HG03571 (cell line): ENCODE measurements around the gene RAB12.
"Not testable (repeated sequence)": the region's sequence is repeated elsewhere in the genome, so short reads cannot be mapped to it uniquely, and the experiment has no call there.

Experiments
- ATAC-seq: cut with Tn5 transposase; IDR thresholded peaks from one replicate; pipeline ENCODE4 v1.9.1; 2021; ENCODE audit not compliant: unreplicated experiment

The RAB12 gene

DNA sequence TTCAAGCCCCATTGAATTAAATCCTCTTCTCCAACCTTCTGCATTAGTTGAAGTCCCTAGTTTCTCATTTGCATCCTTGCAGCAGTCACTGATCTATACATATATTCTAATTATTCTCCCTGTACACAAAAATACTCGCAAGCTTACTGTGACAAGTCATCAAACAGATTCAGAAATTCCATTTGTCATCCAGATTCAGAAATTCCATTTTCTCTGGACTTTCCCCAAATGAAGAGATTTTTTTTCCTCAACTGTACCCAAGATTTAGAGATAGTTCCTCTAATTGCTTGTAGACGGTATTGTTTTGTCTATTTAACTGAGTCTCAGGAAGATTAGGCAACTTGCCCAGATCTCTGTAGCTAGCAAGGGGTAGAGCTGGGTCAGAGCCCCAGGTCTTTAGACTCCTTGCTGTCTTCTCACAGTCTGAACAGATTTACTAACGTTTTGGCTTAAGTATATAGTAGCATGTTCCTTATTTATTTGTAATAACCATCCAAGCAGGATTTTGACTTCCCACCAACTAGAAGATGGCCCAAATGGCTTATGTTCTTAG is 34.2 kb downstream of the RAB12 start:
- no peak for ATAC-seq

DNA sequence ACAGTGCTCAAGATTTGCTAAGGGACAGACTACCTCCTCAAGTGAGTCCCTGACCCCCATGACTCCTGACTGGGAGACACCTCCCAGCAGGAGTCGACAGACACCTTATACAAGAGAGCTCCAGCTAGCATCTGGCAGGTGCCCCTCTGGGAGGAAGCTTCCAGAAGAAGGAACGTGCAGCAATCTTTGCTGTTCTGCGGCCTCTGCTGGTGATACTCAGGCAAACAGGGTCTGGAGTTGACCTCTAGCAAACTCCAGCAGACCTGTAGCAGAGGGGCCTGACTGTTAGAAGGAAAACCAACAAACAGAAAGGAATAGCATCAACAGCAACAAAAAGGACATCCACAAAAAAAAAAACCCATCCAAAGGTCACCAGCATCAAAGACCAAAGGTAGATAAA is 38.1 kb downstream of the RAB12 start:
- ATAC-seq, result not testable (repeated sequence)

DNA sequence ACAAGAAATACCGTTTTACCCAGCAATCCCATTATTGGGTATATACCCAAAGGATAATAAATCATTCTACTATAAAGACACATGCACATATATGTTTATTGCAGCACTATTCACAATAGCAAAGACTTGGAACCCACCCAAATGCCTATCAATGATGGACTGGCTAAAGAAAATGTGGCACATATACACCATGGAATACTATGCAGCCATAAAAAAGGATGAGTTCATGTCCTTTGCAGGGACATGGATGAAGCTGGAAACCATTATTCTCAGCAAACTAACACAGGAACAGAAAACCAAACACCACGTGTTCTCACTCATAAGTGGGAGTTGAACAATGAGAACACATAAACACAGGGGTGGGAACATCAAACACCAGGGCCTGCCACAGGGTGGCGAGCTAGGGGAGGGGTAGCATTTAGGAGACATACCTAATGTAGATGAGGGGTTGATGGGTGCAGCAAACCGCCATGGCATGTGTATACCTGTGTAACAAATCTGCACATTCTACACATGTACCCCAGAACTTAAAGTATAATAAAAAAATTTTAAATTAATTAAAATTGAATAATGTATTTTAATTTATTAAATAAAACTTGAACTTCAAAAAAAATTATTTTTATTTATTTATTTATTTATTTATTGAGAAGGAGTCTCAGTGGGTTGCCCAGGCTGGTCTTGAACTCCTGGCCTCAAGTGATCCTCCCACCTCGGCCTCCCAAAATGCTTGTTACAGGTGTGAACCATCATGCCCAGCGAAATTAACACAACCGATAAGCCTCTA is 42.4 kb downstream of the RAB12 start:
- ATAC-seq, result not testable (repeated sequence)

DNA sequence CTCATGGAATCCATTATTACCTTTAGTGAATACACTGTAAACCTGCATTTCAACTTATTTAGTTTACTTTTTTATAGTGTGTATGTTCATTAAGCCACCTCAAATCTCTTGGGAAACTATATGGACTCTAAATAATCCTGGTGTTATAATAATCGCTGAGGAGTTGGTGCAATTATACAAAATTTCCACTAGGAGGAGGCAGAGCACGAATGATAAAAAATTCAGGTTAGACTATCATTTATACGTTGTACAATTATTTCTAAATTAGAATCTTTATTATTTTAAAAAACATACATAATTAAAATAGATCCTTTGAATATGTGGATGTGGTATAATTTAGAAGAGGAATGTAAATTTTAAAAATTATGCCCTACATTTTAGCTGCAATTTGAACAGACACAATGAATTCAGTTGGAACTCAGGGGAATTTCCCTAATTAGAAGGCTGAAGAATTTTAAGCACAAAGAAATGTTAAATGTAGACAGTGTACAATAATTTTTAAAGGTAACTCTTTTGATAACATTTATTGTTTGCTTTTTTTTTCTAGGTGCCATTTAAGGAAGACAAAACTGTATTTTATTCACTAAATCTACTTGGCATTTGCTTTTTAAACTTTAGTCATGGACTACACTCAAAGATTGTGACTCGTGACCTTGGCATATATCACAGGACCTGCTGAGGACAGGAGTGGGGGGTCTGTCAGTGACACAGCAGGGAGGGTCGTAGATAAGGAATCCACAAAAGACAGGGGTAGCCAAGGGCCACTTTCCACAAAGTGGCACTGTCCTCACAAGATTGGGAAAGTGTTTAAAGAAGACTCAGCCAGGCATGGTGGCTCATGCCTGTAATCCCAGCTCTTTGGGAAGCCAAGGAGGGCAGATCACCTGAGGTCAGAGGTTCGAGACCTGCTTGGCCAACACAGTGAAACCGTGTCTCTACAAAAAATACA is 45.5 kb downstream of the RAB12 start:
- ATAC-seq, result no peak

DNA sequence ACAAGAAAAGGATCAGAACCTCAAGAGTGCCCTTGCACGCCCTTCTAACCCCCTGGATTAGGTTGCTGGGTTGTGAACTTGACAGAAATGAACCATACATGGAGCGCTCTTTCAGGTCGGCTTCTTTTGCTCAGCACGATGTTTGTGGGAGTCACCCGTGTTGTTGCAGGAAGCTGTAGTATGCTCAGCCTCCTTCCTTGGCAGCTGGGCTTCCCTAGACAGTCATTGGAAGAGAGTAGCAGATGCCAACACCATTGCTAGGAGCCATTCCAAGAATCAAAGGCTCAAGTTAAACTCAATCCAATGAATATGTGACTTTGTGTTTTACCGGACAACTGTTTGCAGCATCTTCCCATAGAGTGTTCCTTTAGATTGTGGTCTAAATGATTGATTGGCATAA is 47.0 kb downstream of the RAB12 start:
- ATAC-seq, result no peak

DNA sequence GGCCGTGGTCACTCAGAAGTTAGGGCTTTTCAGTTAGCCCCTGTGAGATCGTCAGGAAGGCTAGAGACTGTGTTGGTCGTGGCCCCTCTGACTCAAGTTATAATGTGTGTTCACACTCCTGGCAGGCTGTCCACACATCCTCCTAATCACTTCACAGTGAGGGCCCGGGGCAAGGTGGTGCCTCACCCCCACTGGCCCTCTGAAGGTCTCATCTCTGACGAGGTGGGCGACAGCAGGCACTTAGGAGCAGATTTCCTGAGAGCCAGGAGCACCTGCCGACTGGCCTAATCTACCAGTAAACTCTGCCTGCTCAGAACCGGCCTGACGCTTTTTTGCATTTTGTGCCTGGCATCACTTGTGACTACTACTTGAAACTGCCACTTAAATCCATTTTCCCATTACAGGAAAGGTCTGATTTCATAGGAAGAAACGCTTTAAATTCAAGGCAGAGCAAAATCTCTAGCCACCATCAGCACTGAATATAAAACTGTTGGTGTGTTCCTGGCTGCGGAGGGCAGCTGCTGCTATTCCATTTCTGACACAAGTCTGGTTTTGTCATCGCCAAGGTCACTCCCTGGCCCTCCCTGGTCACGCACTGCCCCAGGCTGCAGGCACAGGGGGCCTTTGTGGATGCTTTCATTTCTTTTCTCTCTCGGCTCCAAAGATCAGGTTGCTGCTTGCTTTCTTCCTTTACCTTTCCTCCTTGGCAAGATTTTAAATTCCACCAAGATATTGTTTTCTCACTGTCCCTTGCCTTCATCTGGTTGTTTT is 48.0 kb downstream of the RAB12 start:
- ATAC-seq, result no peak

DNA sequence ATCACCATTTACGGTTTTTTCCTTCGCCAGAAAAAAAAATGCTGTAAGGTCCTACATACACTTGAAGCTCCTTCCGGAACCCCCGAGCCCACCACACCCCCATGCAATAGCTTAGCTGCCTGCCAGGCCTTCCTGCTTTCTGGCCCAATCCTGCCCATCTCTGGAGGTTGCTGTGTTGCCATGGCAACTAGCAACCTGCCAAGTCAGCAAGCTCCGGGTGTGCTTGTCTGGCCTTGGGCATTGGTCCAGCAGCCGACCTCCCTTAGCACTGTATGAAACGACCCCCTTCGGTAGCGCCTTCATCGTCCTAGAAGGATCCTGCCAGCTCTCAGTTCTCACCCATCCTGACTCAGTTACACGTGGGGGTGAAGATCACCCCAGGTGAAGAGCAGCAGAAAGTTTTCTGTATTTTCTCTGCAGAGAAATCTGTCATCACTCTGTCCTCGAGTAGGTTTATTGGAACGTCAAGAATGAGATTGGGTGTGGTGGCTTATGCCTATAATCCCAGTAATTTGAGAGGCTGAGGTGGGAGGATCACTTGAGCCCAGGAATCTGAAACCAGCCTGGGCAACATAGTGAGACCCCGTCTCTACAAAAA is 48.7 kb downstream of the RAB12 start:
- no peak for ATAC-seq

DNA sequence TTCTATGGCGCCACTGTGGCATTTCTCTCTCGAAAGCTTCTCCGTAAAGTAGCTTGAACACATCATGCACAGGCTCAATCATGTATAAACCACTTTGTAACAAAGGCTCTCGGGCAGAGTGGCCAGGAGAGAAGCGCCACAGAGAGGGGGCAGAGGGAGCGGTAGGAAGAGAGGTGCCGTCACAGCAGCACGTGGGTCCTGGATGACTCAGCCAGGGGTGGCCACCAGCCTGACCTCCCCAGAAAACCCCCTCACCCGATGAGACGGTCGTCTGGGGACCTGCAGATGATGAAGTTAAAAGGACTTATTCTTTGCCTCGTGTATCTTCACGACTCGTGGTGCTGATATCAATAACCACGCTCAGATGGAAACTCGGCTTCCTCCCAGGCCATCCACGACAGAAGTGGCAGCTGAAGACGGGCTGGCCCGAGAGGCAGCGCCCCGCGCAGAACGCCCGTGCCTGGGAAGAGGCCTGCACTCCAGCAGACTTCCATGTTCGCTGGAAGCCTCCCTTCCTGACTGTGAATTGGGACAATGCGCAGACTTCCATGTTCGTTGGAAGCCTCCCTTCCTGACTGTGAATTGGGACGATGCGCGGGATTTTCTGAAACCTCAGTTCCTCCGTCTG is 49.7 kb downstream of the RAB12 start:
- ATAC-seq, result no peak

DNA sequence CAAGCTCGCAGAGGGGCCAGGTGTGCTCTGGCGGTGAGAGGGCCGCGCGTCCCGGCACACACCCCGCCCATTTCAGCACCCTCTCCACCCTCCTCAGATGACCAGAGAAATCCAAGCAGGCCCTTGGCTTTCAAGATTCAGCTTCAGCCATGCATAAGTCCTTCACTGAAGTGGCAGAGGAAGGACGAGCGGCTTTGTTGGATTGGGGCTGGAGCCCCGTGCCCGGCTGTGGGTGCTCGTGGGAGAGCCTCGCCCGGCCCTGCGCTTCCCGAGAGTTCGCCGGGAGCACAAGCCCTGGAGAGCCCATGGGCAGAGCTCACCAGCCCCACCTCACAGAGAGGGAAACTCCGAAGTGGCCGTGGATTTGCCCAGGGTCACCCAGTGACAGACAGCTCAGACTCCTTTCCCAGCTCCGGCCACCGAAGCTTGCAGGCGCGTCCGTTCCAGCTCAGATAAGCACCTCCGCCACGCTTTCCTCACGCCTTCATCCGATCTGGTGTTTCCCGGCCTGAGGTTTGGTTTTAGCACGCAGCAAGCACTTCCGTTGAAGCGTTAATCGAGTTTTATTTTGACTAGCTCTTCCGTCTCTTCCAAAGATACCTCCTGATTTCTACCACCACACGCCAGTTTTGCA is 50.5 kb downstream of the RAB12 start:
- no peak for ATAC-seq

DNA sequence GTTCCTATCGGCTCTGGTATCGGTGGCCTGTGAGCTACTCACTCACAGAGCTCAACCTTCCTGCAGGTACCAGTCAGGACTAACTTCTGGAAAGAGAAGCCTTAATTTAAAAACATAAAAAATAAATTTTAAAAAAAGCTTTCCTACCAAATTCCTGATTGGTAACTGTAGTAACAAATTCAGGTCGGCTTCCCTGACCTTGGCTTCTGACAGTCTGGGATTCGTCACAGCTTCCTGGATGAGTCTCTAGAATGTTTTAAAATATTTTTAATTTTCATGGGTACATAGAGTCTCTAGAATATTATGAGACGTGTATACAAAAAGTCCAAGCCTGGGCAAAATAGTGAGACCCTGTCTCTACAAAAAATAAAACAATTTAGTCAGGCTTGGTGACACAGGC is 51.1 kb downstream of the RAB12 start:
- no peak for ATAC-seq

DNA sequence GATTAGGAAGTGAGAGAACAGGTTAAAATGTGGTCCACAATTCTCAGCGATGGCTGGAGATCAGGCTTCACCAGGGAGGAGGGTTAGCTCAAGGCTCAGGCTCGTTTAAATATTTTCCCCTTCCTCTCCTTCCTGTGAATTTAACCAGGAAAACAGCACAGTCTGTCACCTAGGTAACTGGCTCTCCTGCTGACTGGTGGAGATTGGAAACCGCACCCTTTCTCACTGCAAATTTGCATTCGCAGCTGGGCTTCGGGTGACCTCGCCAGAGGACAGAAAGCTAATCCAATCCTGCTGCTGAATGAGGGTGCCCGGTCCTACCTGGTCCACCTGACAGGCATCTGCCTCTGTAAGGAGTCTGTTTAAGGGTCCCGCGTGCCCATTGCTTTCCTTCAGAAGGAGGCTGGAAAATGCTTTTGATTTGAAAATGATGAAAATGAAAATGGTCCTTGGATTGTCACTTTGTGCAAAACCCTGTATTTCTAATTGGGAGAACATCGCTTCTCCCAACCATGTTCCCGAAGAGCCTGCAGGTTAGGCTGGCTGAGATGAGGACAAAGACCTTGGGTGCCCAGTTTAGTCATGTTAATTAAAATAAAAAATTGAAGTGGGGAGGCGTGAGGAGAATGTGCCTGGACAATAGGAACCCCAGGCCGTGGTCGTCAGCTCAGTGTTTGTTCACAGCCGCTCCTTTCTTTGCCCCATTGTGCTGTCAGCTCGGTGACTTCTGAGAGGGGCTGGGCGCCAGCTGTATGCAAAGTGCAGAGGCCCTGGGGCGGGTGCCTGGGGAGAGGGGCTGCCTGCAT is 52.7 kb downstream of the RAB12 start:
- ATAC-seq, result no peak

DNA sequence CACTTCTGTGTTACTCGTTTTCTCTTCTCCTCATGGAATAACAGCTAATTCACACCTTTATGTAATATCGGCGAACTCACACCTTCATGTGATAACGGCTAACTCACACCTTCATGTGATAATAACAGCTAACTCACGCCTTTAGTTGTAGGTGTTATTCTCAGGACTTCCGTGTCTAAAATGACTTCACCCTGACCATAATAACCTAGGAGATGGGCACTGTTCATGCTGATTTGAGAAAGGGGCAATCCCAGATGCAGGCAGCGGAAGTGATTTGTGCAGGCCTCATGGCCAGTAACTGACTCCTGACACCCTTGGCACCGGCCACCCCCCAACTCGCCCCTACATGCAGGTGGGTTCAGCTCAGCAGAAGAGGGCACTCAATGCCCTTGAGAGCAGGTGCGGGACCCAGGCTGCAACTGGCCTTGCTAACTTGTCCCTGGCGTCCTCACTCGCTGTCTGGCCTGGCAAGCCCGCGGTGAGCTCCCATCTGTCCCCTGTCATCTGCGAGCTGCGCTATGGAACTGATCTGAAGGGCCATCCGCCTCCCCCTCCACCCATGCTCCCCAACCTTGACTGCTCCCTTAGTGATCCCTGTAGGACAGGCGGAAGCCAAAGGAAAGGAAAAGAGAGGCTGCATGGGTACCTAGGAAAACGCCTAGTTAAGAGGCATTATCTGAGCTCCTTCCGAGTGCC is 53.5 kb downstream of the RAB12 start:
- no peak for ATAC-seq

DNA sequence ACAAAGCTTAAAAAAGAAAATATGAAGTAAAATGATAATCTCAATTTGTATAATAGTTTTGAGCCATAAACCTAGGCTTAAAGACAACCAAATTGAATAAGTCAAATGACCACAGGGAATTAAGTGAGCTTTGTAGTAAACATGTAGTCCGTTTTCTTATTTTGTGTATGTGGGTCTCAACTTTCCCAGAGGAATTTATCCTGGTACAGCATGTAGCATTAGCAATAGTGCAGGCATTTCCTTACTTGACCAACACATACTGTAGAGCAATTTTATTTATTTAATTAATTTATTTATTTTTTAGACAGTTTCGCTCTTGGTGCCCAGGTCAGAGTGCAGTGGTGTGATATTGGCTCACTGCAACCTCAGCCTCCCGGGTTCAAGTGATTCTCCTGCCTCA is 58.6 kb downstream of the RAB12 start:
- no peak for ATAC-seq

DNA sequence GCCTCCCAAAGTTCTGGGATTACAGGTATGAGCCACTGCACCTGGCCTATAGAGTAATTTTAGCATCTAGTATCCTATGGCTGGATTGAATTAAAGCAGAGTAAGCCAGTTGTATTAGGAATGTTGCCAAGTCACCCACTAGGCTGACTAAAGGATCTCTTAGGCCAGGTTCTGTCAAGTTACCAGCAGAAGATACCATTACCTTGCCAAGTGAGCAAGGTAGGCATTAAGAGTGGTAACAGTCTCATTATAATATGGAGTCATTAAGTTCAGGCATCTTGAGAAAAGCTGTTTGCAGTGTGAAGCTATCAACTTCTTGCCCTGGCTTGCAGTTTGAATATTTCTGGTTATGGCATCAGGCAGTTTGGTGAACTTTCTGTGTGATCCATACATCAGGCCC is 59.1 kb downstream of the RAB12 start:
- no peak for ATAC-seq

DNA sequence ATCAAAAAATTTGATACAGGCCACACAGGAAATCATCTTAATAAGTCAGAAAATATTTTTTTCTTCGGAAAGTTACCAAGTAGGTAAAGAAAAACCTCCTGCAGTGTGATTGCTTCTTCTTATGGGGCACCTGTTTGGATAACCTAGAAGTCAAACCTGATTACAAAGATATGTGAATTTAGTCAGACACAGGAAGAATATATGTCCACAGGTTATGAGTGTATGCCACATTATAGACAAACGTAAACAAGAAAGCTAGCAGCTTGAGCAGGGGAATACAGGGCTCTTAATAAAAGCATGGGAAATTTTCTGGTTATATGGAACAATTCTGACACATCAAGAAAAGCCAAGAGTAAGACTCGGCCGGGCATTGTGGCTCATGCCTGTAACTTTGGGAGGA is 60.3 kb downstream of the RAB12 start:
- no peak for ATAC-seq

DNA sequence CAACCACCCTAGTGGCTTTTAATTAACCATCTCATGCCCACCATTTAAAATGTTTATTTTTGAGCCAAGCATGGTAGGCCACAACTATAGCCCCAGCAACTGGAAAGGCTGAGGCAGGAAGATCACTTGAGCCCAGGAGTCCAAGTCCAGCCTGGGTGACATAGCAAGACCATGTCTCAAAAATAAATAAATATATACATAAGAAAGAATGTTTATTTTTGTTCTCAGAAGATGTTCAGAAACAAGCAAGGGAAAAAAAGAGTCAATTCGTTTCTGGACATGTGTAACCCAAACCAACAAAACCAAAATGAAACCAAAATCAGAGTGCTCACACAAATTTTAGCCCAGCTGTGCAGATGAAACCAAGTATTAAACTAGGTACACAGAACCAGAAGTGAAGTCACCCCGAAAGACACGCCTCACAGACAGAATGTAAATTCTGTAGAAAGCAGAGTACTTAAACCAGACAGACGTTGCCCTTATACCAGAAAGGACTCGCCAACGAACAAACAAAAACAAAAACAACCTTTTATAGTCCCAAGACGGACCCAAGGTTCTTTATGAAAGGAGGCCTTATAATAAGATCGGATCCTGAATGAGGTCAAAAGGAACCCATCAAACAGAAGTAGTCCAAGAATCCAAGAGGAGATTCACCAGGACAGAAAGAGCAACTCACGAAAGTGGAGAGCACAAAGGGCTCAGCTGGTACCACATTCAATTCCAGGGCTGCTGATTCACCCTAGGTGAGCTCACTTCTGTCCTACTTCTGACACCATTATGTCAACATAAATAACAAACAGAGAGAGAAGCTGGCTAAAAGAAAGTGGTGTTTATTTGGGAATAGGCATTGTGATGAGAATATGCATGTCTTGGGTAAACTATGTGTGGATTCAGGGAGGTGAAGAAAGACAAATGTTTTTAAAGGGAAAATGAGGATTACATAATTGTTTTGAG is 64.3 kb downstream of the RAB12 start:
- ATAC-seq, result no peak

DNA sequence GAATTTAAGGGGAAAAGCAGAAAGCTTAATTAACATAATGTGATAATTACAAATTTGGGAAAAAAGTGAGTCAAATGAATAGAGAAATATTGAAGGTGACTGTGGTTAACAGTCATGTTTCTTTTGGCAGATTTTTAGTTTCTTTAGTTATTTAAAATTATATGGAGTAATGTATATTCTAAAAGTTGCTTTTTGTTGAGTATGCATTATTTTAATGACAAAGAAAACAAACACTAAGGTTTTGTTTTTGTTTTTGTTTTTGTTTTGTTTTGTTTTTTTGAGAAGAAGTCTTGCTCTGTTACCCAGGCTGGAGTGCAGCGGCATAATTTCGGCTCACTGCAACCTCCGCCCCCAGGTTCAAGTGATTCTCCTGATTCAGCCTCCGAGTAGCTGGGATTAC is 65.8 kb downstream of the RAB12 start:
- ATAC-seq, result no peak
